ENCODE results near the gene CS.

- TF ChIP-seq EZH2 (IDR thresholded peaks at IDR 0.05; ENCODE audit: borderline replicate concordance, low read length) (no peak), CTCF (conservative IDR thresholded peaks at IDR 0.05 in 1 of 2, IDR thresholded peaks at IDR 0.05 in 1 of 2; ENCODE audit: extremely low read depth in 1 of 2, insufficient read depth in 1 of 2, low read depth in 1 of 2, low read length in 2 of 2) (no peak)
Observed at GRCh38 chr12:56236091-56236490, 64.0 kb downstream of the CS start.
